Measurements from ENCODE around the gene PRAMEF11. TPM values are rescaled to one million over a fixed set of nuclear protein-coding genes. Genes with fewer than 3 reads are reported as not detected.

Gene PRAMEF11
- total RNA-seq, 1 donor: not detected

GRCh38 chr1:12778061-12778460 lies 53.1 kb downstream of the PRAMEF11 start:
- no peaks in the 10 kb centered on the region for H3K36me3 ChIP-seq (ENCODE audit: insufficient read depth, low read length)
- no peak overlapping the region for H3K4me2 ChIP-seq (ENCODE audit: insufficient read depth, low read length)
- no peak for TF ChIP-seq CTCF (IDR thresholded peaks at IDR 0.05; ENCODE audit: extremely low read depth, low read depth, low read length)
- H3K4me3 ChIP-seq (ENCODE audit: insufficient read depth, low read length): no peak overlapping the region
- no peak overlapping the region for H3K27ac ChIP-seq (ENCODE audit: low read depth, low read length)
- H3K9me3 ChIP-seq (ENCODE audit: low read depth, low read length): no peaks in the 10 kb centered on the region
- no peaks in the 10 kb centered on the region for H3K4me1 ChIP-seq (ENCODE audit: insufficient read depth, low read length)
- no peaks in the 10 kb centered on the region for H4K20me1 ChIP-seq (ENCODE audit: insufficient read depth, low read length)
- H3K27me3 ChIP-seq (ENCODE audit: insufficient read depth, low read length): no peaks in the 10 kb centered on the region
- no peak overlapping the region for H2AFZ ChIP-seq (ENCODE audit: low read length)
- no peak for DNase-seq (ENCODE audit: insufficient read length, low spot score, missing footprints)
- no peaks in the 10 kb centered on the region for H3K79me2 ChIP-seq (ENCODE audit: insufficient read depth, low read length)

- no peaks in the 10 kb centered on the region for H3K79me2 ChIP-seq (ENCODE audit: insufficient read depth, low read length)
These were observed 54.2 kb downstream of the PRAMEF11 start for GRCh38 chr1:12776801-12777557.

GRCh38 chr1:12775443-12775842 lies 55.8 kb downstream of the PRAMEF11 start:
- H3K4me1 ChIP-seq (ENCODE audit: insufficient read depth, low read length): no peaks in the 10 kb centered on the region
- no peaks in the 10 kb centered on the region for H3K36me3 ChIP-seq (ENCODE audit: insufficient read depth, low read length)
- H3K27ac ChIP-seq (ENCODE audit: low read depth, low read length): no peak overlapping the region
- H4K20me1 ChIP-seq (ENCODE audit: insufficient read depth, low read length): no peaks in the 10 kb centered on the region
- DNase-seq (ENCODE audit: insufficient read length, low spot score, missing footprints): no peak
- H3K4me3 ChIP-seq (ENCODE audit: insufficient read depth, low read length): no peak overlapping the region
- H2AFZ ChIP-seq (ENCODE audit: low read length): no peak overlapping the region
- TF ChIP-seq CTCF (IDR thresholded peaks at IDR 0.05; ENCODE audit: extremely low read depth, low read depth, low read length): no peak
- H3K79me2 ChIP-seq (ENCODE audit: insufficient read depth, low read length): no peaks in the 10 kb centered on the region
- no peaks in the 10 kb centered on the region for H3K27me3 ChIP-seq (ENCODE audit: insufficient read depth, low read length)
- no peak overlapping the region for H3K4me2 ChIP-seq (ENCODE audit: insufficient read depth, low read length)
- H3K9me3 ChIP-seq (ENCODE audit: low read depth, low read length): no peaks in the 10 kb centered on the region

More at GRCh38 chr1:12776801-12777557, 54.2 kb downstream of the PRAMEF11 start:
- Histone ChIP-seq H3K9me3 (ENCODE audit: low read depth, low read length) (no peaks in the 10 kb centered on the region), H4K20me1 (ENCODE audit: insufficient read depth, low read length) (no peaks in the 10 kb centered on the region), H3K4me1 (ENCODE audit: insufficient read depth, low read length) (no peaks in the 10 kb centered on the region), H3K4me3 (ENCODE audit: insufficient read depth, low read length) (no peak overlapping the region), H3K27ac (ENCODE audit: low read depth, low read length) (no peak overlapping the region), H3K36me3 (ENCODE audit: insufficient read depth, low read length) (no peaks in the 10 kb centered on the region), H2AFZ (ENCODE audit: low read length) (no peak overlapping the region), H3K27me3 (ENCODE audit: insufficient read depth, low read length) (no peaks in the 10 kb centered on the region), H3K4me2 (ENCODE audit: insufficient read depth, low read length) (no peak overlapping the region)
- TF ChIP-seq CTCF (IDR thresholded peaks at IDR 0.05; ENCODE audit: extremely low read depth, low read depth, low read length): no peak
- no peak for DNase-seq (ENCODE audit: insufficient read length, low spot score, missing footprints)

GRCh38 chr1:12774801-12775345 lies 56.3 kb downstream of the PRAMEF11 start:
- H4K20me1 ChIP-seq (ENCODE audit: insufficient read depth, low read length): no peaks in the 10 kb centered on the region
- no peaks in the 10 kb centered on the region for H3K27me3 ChIP-seq (ENCODE audit: insufficient read depth, low read length)
- H3K27ac ChIP-seq (ENCODE audit: low read depth, low read length): no peak overlapping the region
- H3K4me3 ChIP-seq (ENCODE audit: insufficient read depth, low read length): no peak overlapping the region
- TF ChIP-seq CTCF (IDR thresholded peaks at IDR 0.05; ENCODE audit: extremely low read depth, low read depth, low read length): no peak
- H2AFZ ChIP-seq (ENCODE audit: low read length): no peak overlapping the region
- no peak for DNase-seq (ENCODE audit: insufficient read length, low spot score, missing footprints)
- no peak overlapping the region for H3K4me2 ChIP-seq (ENCODE audit: insufficient read depth, low read length)
- H3K9me3 ChIP-seq (ENCODE audit: low read depth, low read length): no peaks in the 10 kb centered on the region
- H3K79me2 ChIP-seq (ENCODE audit: insufficient read depth, low read length): no peaks in the 10 kb centered on the region
- H3K36me3 ChIP-seq (ENCODE audit: insufficient read depth, low read length): no peaks in the 10 kb centered on the region
- H3K4me1 ChIP-seq (ENCODE audit: insufficient read depth, low read length): no peaks in the 10 kb centered on the region

Data from osteoblast (primary cell).